ENCODE results near the gene SKP2.

Gene SKP2

GRCh38 chr5:36205329-36205728 is 53.4 kb downstream of the SKP2 start:
- no peak for DNase-seq

- DNase-seq: no peak
Measured at GRCh38 chr5:36206913-36207312, 55.0 kb downstream of the SKP2 start.

GRCh38 chr5:36208786-36209185 is 56.9 kb downstream of the SKP2 start:
- DNase-seq: no peak

GRCh38 chr5:36209664-36210063 is 57.8 kb downstream of the SKP2 start:
- DNase-seq: no peak

- no peak for DNase-seq
Measured at GRCh38 chr5:36214436-36214835, 62.5 kb downstream of the SKP2 start.

GRCh38 chr5:36215910-36216309 is 64.0 kb downstream of the SKP2 start:
- no peak for DNase-seq

GRCh38 chr5:36217567-36217966 is 65.7 kb downstream of the SKP2 start:
- DNase-seq: no peak

GRCh38 chr5:36217988-36218387 is 66.1 kb downstream of the SKP2 start:
- DNase-seq: no peak

- no peak for DNase-seq
Measured at GRCh38 chr5:36222620-36223019, 70.7 kb downstream of the SKP2 start.

GRCh38 chr5:36227046-36227445 is 75.1 kb downstream of the SKP2 start:
- DNase-seq: no peak

GRCh38 chr5:36228505-36228904 is 76.6 kb downstream of the SKP2 start:
- DNase-seq: no peak

GRCh38 chr5:36230151-36230790 is 78.4 kb downstream of the SKP2 start:
- DNase-seq: no peak

- DNase-seq: no peak
Measured at GRCh38 chr5:36232533-36232932, 80.6 kb downstream of the SKP2 start.

All from NCI-H1417 treated with DMSO at 0.1 percent for 48 hours (cell line).